Measurements from ENCODE around the gene LTBP3. TPM values are rescaled to one million over a fixed set of nuclear protein-coding genes. Genes with fewer than 3 reads are reported as not detected.
A peak's percentile ranks its signal among the peaks of the same experiment; 100 is the strongest.

LTBP3 gene
- total and polyA plus RNA-seq, 9 of the 15 experiments (the other 6 are each of a cell fraction or from before 2014, with no cell fraction given): 0.06 to 20.5 (median 4.8) TPM

- TF ChIP-seq NR0B1 (IDR thresholded peaks at IDR 0.05; ENCODE audit: partially characterized antibody) (no peak), KLF13 (tag; IDR thresholded peaks at IDR 0.05; ENCODE audit: borderline replicate concordance, low read depth) (peak; percentile 79; the same call in 1 of the 2 replicates), RBM25 (IDR thresholded peaks at IDR 0.05; ENCODE audit: low read depth, low read length, severe bottlenecking) (no peak), HLTF (IDR thresholded peaks at IDR 0.05) (no peak; the same call in 1 of the 2 replicates), TBP (optimal IDR thresholded peaks at IDR 0.05; ENCODE audit: low read depth, low read length) (peak; percentile 53), PATZ1 (CRISPR knock-in tag; IDR thresholded peaks at IDR 0.05; ENCODE audit: borderline replicate concordance) (no peak), ZNF239 (CRISPR knock-in tag; IDR thresholded peaks at IDR 0.05) (no peak)
- TF ChIP-seq, protein P1, sequence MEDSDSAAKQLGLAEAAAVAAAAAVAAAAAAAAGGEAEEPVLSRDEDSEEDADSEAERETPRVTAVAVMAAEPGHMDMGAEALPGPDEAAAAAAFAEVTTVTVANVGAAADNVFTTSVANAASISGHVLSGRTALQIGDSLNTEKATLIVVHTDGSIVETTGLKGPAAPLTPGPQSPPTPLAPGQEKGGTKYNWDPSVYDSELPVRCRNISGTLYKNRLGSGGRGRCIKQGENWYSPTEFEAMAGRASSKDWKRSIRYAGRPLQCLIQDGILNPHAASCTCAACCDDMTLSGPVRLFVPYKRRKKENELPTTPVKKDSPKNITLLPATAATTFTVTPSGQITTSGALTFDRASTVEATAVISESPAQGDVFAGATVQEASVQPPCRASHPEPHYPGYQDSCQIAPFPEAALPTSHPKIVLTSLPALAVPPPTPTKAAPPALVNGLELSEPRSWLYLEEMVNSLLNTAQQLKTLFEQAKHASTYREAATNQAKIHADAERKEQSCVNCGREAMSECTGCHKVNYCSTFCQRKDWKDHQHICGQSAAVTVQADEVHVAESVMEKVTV (CRISPR knock-in tag; IDR thresholded peaks at IDR 0.05): peak; percentile 84
- TF ChIP-seq, protein P2, sequence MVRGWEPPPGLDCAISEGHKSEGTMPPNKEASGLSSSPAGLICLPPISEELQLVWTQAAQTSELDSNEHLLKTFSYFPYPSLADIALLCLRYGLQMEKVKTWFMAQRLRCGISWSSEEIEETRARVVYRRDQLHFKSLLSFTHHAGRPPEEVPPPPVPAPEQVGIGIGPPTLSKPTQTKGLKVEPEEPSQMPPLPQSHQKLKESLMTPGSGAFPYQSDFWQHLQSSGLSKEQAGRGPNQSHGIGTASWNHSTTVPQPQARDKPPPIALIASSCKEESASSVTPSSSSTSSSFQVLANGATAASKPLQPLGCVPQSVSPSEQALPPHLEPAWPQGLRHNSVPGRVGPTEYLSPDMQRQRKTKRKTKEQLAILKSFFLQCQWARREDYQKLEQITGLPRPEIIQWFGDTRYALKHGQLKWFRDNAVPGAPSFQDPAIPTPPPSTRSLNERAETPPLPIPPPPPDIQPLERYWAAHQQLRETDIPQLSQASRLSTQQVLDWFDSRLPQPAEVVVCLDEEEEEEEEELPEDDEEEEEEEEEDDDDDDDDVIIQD (CRISPR knock-in tag; IDR thresholded peaks at IDR 0.05): no peak
Measured at GRCh38 chr11:65540290-65541092, 17.7 kb downstream of the LTBP3 start (continued).
